Gastroesophageal sphincter (tissue), 3 donors: ENCODE results near the gene RHCE.
"Not testable (repeated sequence)": the region's sequence is repeated elsewhere in the genome, so short reads cannot be mapped to it uniquely, and the experiment has no call there.

Experiments
- CTCF ChIP-seq, 4 experiments: fragments of 200-600 bp in 2 of 4; fragments of 450-650 bp in 2 of 4; sonication (generic) in 1 of 4; IDR thresholded peaks; one replicate each; pipeline ENCODE4 v1.5.1; 2017 to 2019; ENCODE audit warnings: antibody characterized with exemption in 4 of 4, mild to moderate bottlenecking in 2 of 4, moderate library complexity in 2 of 4
- EP300 ChIP-seq: sonication (generic); formaldehyde crosslinking; IDR thresholded peaks from one replicate; pipeline ENCODE4 v1.6.1; 2017; ENCODE audit warnings: antibody characterized with exemption, mild to moderate bottlenecking

GRCh38 chr1:25329336-25329735 lies 91.3 kb downstream of the RHCE start:
- not testable (repeated sequence) for TF ChIP-seq CTCF (IDR thresholded peaks at IDR 0.05); EP300
